GM18867 (cell line): ENCODE data around the gene CX3CL1.

Experiments
- ATAC-seq: cut with Tn5 transposase; IDR thresholded peaks from one replicate; pipeline ENCODE4 v1.9.1; 2021; ENCODE audit warnings: mild to moderate bottlenecking, moderate library complexity; ENCODE audit not compliant: unreplicated experiment

The CX3CL1 gene

DNA sequence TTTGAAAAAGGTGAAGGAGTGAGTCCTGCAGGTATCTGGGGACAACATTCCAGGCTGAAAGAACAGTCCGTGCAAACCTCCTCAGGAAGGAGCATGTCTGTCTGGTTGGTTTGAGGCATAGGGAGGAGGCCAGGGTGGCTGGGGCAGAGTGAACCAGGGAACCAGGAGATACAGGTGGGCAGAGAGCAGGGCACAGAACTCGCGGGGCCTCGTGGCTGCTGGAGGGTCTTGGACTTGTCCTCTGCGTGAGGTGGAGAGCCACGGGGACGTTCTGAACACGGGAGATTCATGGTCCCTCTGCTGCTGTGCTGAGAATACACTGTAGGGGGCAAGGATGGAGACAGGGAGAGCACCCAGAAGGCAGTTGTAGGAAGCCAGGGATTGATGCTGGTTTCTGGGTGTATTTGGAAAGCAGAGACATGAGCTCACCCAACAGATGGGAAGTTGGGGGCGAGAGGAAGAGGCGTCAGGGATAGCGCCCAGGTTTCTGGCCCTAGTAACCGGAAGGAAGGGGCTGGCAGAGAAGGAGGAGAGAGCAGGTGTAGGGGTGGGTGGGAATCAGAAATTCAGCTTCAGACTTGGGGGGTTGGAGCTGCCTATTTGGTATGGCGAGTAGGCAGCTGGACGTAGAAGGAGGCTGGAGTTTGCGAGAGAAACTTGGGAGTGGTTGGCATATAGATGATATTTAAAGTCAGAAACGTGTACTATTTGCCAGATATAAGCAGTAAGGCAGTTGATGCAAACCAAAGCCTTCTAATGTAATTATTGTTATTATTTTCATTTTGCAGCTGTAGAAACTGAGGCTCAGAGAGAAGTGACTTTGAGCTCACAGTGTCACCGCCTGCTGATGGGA, 31.9 kb downstream of the CX3CL1 start, which contains the start of gene CCL17:
CCL17 (plus strand) TSS at position 803 of the 853 bp plus-strand sequence. CDS start 9,166 bp downstream, outside the sequence.
- no peak for ATAC-seq

DNA sequence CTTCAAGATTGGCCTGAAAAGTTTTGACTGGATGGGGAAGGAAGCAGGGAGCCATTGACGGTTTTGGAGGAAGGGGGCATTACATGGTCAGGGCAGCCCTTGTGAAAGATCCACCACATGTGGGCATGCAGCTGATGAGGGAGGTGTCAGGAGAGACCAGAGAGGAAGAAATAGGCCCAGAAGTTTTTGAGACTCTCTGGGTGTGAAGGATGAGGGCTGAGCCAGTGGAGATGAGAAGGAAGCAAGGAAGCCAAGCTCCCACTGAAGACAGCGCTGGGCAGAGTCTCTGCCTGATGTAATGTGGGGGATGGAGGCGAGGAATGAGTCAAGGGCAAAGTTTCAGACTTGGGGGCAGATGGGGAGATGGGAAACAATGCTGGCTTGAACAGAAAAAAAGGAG, 32.8 kb downstream of the CX3CL1 start:
- no peak for ATAC-seq

DNA sequence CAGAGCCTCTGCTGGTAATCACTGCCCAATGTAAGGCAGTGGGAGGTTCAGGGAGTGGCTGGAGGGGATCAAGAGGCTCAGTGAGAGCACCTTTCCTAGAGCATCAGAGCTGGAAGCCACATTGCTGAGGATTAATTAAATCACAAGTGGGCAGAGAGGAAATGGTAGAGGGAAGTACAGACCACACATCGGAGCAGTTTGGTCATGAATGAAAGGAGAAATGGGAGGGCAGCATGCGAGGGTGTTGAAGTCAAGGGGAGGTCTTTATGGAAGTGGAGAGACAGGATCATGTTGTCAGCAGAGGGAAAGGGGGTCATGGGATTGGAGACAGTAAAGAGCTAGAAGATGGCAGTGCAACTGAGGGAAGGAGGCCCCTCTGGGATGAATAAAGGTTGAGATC, 34.6 kb downstream of the CX3CL1 start:
- ATAC-seq = no peak

DNA sequence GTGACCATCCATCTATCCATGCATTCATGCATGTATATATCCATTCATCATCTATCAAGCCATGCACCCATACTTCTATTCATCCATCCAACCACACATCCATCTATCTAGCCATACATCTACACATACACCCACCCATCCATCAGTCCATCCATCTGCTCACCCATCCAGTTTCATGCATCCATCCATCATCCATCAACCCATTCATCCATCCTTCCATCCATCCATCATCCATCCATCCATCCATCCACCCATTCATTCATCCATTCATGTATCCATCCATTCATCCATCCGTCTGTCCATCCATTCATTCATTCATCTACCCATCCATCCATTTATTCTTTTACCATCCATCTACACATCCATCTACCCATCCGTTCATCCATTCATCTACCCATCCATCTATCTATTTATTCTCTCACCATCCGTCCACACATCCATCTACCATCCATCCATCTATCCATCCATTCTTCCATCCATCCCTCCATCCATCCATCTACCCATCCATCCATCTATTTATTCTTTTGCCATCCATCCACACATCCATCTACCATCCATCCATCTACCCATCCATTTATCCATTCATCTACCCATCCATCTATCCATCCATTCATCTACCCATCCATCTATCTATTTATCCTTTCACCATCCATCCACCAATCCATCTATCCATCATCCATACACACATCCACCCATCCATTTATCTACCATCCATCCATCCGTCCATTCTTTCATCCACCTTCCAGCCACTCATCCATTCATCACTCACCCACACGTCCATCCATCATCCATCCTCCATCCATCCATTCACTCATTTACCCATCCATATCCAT, 35.4 kb downstream of the CX3CL1 start:
- no peak for ATAC-seq

DNA sequence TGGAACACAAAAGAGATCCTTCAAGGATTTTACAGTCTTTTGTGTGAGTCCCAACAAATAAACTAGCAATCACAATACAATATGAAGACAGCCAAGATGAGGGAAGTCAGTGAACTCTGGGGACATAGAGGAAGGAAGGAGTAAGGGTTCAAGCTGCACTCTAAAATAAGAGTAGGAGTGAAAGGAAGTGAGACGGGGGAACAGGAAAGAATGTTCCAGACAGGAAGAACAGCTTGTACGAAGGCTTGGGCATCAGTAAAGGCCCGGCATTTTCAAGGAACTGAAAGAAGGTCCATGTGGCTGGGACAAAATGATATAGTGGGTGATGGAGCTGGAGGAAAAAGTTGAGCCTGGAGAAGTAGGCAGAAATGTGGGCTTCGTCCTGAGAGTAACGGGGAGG, 36.8 kb downstream of the CX3CL1 start:
- no peak for ATAC-seq

DNA sequence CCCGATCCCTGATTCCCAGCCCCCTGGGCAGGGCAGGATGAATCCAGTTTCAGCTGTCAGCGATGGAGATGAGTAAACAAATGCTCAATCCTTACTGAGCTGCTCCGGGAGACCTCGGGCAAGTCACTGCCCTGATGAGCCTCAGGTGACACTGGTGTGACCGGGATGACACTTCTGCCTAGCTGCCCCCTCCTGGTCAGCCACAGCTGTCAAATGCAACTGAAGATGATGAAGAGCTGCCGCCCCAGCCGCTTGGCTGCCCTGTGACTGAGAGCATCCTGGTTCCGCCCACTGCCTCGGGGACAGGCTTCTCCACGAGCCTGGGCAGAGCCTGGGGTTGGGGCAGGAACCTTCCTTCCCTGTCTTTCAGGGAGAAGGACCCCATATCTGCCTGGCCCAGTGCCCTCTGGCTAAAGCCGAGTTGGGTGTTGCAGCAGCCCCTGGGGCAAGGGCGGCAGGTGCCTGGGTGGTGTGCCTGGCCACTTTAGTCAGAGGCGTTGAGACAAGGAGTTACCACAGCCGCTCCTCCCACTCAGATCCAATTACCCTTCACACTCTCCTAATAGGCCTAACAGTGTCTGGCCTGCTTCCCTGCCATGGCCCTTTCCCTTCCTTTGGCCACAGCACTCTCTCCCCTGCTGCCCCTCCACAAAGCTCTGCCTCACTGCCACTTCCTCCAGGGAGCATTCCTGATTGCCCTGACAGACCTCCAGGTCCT, 37.7 kb downstream of the CX3CL1 start:
- no peak for ATAC-seq

DNA sequence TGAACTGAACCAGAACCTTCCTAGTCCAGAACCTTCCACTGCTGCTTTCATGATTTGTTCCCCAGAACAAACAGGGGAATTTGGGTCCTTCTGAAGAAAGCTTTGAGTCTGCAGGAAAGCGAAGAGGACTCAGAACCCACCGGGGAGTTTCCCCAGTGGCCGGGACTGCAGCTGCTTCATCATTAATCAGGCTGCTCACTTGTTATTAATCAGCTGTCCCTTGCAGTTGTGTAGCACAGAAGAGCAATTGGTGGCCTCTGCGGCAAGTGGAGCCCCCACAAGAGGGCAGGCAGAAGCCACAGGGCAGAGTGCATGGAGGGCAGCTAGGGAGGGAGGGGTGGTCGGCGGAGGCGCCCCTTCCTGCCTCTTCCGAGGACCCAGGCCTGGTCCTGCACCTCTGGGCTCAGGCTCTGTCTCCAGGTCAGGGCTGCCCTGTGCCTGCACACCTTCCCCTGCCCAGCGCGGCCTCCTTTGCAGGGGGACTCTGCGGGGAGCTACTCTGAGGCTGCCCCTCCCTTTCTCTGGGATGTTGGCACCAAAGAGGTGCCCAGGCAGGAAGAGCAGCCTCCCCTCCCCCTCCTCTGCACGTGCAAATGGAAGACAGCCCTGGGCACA, 39.2 kb downstream of the CX3CL1 start:
- no peak for ATAC-seq

DNA sequence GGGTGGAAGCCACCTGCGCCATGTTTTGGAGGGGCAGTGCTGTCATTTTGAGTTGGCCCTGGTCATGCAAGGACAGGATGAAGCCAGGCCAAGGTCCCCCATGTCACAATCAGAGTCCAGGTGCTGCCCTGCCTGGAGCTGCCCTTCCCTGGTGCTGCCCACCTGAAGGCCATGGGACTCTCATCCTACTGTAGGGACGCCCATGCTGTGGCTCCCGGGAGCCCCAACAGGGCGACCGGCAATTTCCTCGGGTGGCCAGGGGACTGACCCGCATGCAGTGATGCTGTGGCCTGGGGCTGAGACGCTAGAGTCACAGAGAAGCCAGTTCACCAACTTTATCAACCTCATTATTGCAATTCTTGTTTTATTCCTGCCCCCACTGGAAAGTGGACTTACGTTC, 40.3 kb downstream of the CX3CL1 start:
- ATAC-seq = no peak

DNA sequence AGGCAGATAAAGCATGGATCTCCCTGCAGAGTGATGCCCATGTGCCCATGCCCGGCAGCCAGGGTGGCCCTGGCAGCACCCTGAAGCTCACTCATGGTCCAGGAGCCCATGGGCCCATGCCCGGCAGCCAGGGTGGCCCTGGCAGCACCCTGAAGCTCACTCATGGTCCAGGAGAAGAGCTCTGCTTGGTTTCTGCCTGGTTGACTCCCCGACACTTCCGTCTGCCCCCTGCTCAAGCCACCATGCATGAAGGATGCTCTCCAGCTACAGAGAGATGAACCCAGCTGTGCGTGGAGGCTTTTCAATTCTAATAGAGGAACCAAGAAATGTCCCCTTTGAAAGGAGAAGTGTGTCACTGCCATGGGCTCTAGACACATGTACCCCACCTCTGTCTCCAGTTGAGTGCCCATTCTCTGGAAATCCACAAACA, 41.0 kb downstream of the CX3CL1 start:
- peak; percentile 54 for ATAC-seq

DNA sequence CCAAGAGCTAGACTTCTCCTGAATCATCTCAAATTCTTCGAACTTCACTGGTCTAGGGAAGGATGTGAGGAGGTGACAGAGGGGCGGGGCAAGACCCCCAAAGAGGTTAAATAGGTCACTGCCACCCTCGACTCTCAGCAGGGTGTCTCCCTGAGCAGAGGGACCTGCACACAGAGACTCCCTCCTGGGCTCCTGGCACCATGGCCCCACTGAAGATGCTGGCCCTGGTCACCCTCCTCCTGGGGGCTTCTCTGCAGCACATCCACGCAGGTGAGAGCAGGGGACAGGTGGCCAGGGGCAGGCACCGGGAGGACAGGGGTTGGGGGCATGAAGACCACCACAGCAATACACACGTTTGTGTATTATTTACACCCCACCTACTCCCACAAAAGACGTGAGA, 41.4 kb downstream of the CX3CL1 start:
- peak; percentile 4 for ATAC-seq

DNA sequence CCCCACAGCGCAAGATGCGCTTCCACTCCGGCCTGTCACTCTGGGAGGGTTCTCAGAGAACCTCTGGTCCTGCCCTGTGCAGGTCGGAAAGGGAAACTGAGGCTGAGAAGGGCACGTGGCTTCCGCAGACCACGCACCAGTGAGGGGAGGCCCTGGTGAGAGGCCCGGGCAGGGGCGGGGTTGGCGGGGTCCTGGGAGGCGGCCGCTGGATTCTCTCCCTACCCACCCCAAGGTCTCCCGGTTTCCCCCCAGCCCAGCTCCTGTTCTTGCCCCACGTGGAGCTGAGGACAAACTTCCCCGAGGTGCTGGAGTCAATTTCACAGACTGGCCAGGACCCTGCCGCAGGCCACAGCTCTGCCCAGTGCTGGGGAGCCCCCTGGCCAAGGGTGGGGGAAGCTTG, 43.8 kb downstream of the CX3CL1 start:
- no peak for ATAC-seq

DNA sequence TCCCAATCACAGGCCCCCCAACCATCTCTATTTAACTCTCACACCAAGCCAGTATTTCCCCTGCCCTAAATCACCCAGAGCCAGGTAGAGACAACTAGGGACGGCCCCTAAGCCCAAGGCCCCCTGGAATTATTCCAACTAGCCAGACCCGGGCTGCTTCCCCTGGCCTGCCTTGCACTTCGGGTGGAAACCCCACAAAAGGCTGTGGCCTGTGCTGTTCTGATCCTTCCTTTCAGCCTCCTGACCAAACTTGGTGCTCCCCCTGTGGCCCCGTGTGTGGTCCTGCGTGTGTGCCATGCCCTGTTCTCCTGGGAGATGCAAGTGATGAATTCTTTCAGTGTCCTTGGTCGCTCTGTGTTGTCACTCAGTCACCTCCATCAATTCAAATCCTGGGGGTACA, 47.2 kb downstream of the CX3CL1 start:
- no peak for ATAC-seq

DNA sequence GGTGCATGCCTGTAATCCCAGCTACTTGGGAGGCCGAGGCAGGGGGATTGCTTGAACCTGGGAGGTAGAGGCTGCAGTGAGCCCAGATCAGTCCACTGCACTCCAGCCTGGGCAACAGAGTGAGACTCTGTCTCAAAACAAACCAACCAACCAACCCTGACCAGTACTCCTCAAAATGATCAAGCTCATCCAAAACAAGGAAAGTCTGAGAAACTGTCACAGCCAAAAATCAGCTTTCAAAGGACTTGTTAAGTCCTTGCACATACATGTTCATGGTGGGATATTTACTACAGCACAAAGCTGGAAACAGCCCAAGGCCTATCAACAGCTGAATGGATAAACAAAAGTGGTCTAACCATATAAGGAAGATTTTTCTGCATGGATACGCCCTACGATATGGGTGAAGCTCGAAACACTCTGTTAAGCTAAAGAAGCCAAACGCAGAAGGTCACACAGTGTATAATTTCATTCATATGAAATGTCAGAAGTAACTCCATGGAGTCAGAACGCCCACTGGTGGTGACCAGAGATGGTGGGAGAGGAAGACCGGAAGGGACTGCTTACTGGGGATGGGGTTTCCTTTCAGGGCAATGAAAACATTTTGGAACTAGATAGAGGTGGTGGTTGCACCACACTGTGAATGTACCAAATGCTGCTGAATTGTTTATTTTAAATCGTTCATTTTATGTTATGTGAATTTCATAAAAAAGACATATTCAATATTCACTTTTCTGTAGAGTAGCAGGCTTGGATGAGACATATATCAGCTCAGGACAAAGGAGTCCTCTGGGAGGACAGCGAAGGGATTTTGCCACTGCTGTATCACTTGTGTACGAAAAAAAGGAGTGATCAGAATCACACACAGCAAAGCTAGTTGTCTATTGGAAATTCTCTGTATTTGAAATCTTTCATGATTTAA, 50.0 kb downstream of the CX3CL1 start:
- ATAC-seq = no peak

DNA sequence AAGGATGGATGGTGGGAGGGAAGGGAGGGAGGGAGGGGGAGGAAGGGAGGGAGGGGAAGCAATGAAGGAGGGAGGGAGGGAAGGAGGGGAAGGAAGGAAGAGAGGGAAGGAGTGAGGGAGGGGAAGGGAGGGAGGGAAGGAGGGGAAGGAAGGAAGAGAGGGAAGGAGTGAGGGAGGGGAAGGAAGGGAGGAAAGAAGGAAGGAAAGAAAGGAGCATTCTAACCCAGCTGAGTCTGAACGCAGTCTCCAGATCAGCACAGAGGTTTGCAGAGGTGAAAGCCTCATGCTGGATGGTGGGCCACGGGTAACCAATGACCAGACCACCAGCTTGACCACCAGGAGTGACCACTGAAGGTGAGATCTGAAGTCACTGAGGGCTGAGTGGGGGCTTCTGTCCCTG, 50.9 kb downstream of the CX3CL1 start:
- ATAC-seq = no peak

DNA sequence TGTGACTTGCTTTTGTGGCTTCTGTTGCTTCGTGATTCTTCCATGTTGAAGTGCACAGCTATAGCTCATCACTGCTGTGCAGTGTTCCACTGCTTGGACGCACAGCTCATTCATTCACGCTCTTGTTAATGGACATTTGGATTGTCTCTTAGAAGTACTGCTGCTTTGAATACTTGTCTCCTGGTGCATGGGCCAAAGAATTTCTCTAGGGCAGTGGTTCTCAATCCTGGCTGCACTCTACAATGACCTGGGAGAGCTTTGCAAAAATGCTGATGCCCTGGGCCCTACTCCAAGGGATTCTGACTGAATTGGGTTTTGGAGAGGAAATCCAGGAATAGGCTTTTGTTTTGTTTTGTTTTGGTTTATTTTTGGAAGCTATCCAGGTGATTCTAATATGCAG, 52.3 kb downstream of the CX3CL1 start:
- no peak for ATAC-seq

DNA sequence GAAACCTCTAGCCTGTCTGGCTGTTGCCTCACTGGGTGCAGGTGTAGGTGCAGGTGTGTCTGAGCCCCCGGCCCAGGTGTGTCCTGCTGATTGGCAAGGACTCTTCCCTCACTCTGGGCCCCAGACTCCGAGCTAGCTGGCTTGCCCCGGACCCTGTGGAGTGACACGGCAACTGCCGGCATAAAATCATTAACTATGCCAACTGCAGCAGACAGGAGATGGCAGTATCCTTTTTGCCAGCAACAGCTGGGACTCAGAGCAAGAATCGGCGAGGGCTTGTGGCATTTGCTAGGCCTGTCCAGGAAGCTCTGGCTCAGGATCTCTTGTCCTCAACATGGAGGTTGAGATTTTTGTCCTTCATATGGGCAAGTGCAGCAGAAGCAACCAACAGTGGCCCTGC, 54.1 kb downstream of the CX3CL1 start:
- no peak for ATAC-seq

DNA sequence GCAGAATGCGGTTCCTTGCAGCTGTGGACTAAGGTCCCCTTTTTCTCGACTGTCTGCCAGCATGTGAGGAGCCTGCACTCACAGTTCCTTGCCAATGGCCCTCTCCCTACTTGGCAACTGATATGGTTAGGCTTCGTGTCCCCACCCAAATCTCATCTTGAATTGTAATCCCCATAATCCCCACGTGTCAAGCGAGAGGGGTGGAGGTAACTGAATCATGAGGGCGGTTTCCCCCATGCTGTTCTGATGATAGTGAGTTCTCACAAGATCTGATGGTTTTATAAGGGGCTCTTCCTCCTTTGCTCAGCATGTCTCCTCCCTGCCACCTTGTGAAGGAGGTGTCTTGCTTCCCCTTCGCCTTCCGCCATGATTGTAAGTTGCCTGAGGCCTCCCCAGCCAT, 55.0 kb downstream of the CX3CL1 start:
- no peak for ATAC-seq

DNA sequence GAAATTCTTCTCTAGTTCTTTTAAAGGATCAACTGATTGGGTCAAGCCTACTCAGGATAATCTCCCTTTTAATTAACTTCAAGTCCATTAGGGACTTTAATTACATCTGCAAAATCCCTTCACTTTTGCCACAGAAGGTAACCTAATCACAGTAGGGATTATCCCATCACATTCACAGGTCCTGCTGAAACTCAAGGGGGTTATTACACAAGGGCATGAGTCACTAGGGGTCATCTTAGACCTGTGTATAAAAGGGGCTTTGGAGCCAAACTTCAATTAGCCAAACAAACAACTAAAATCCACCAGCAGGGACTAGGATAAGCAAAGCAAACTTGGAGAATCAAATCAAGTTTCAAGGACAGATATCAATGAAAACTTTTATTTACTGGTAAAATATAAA, 55.5 kb downstream of the CX3CL1 start:
- ATAC-seq = no peak

DNA sequence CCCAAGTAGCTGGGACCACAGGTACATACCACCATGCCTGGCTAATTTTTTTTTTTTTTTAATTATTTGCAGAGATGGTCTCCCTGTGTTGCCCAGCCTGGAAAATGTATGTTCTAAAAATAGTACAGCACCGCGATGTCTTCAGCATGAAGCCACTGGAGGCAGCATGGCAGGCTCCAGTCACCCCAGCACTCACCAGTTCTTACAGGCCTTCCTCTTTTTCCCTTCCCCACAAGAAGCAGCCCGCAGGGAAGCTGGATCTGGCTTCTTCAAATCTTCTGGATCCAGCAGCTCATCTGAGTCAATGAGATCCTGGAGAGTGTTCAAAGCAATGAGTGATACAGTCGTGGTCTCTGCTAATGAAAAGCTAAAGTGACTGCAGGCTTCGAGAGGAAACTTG, 58.7 kb downstream of the CX3CL1 start:
- no peak for ATAC-seq

DNA sequence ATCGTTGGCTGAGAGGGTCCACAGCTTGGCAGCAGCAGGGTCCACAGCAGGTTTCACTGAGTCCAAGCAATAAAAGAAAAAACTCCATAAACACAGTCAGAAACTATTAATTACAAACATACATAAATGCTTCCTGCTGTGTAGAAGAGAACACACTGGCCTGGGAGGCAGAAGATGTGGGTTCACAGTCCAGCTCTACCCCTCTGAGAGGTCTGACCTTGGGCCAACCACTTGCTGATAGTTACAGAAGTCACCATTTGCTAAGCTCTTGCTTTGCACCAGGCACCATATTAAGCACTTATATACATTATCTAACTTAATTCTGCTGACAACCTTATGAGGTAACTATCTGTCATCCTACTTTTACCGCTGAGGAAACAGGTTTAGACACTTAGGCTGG, 60.2 kb downstream of the CX3CL1 start:
- ATAC-seq = no peak
